Ishikawa (cell line): Measurements from ENCODE around the gene KCNK16.

Experiments used
- CEBPB ChIP-seq: IDR thresholded peaks from 2 replicates; pipeline ENCODE4 v1.6.1; 2012
- CREB1 ChIP-seq: IDR thresholded peaks from 2 replicates; pipeline ENCODE4 v1.6.1; 2012; ENCODE audit warnings: low read depth
- EGR1 ChIP-seq: IDR thresholded peaks from 2 replicates; pipeline ENCODE4 v1.6.1; 2012
- EP300 ChIP-seq: IDR thresholded peaks from 2 replicates; pipeline ENCODE4 v1.6.1; 2012; ENCODE audit warnings: borderline replicate concordance
- FOXM1 ChIP-seq: IDR thresholded peaks from 2 replicates; pipeline ENCODE4 v1.6.1; 2012; ENCODE audit warnings: low read depth, borderline replicate concordance
- MAX ChIP-seq: IDR thresholded peaks from 2 replicates; pipeline ENCODE4 v1.6.1; 2012
- NFIC ChIP-seq: IDR thresholded peaks from 2 replicates; pipeline ENCODE4 v1.6.1; 2012
- RAD21 ChIP-seq: IDR thresholded peaks from 2 replicates; pipeline ENCODE4 v1.6.1; 2012; ENCODE audit warnings: low read depth
- TAF1 ChIP-seq: IDR thresholded peaks from 2 replicates; pipeline ENCODE4 v1.6.1; 2012; ENCODE audit warnings: low read depth, mild to moderate bottlenecking
- TEAD4 ChIP-seq: IDR thresholded peaks from 2 replicates; pipeline ENCODE4 v1.6.1; 2012
- YY1 ChIP-seq: IDR thresholded peaks from 2 replicates; pipeline ENCODE4 v1.6.1; 2012; ENCODE audit warnings: low read depth
- ZBTB7A ChIP-seq: IDR thresholded peaks from 2 replicates; pipeline ENCODE4 v1.6.1; 2012; ENCODE audit warnings: low read depth
- TF ChIP-seq, protein P1 (sequence below): IDR thresholded peaks from 2 replicates; pipeline ENCODE4 v1.6.1; 2012
- TF ChIP-seq, protein P2 (sequence below): IDR thresholded peaks from 2 replicates; pipeline ENCODE4 v1.6.1; 2012; ENCODE audit warnings: low read depth, mild to moderate bottlenecking

DNA sequence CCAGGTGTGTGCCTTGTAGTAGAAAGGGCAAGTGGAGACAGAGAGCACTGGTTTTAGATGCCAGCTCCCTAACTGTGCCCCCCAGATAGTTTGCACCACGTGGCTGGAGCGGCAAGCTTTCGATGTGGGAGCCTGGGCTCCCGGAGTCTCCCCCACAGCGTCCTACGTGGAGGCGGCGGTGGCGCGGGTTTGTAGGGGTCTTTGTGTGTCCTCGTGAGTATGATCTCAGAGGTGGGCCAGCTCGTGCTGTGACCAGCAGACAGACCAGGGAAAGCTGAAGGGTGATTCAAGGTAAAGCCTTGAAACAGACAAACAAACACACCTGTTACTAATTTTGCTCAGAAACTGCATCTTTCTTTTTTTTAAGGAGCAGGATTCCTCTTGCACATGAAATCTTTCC is 5.6 kb upstream of the KCNK16 start:
- TF ChIP-seq EGR1 (no peak), CREB1 (no peak), YY1 (no peak), RAD21 (no peak), EP300 (no peak), CEBPB (no peak), FOXM1 (no peak), ZBTB7A (no peak), NFIC (no peak), MAX (no peak), TAF1 (no peak), TEAD4 (no peak)
- TF ChIP-seq, protein P1, sequence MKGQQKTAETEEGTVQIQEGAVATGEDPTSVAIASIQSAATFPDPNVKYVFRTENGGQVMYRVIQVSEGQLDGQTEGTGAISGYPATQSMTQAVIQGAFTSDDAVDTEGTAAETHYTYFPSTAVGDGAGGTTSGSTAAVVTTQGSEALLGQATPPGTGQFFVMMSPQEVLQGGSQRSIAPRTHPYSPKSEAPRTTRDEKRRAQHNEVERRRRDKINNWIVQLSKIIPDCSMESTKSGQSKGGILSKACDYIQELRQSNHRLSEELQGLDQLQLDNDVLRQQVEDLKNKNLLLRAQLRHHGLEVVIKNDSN, result no peak
- TF ChIP-seq, protein P2, sequence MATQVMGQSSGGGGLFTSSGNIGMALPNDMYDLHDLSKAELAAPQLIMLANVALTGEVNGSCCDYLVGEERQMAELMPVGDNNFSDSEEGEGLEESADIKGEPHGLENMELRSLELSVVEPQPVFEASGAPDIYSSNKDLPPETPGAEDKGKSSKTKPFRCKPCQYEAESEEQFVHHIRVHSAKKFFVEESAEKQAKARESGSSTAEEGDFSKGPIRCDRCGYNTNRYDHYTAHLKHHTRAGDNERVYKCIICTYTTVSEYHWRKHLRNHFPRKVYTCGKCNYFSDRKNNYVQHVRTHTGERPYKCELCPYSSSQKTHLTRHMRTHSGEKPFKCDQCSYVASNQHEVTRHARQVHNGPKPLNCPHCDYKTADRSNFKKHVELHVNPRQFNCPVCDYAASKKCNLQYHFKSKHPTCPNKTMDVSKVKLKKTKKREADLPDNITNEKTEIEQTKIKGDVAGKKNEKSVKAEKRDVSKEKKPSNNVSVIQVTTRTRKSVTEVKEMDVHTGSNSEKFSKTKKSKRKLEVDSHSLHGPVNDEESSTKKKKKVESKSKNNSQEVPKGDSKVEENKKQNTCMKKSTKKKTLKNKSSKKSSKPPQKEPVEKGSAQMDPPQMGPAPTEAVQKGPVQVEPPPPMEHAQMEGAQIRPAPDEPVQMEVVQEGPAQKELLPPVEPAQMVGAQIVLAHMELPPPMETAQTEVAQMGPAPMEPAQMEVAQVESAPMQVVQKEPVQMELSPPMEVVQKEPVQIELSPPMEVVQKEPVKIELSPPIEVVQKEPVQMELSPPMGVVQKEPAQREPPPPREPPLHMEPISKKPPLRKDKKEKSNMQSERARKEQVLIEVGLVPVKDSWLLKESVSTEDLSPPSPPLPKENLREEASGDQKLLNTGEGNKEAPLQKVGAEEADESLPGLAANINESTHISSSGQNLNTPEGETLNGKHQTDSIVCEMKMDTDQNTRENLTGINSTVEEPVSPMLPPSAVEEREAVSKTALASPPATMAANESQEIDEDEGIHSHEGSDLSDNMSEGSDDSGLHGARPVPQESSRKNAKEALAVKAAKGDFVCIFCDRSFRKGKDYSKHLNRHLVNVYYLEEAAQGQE, result no peak
